Mammary epithelial cell (primary cell): ENCODE measurements around the gene STK33.

Experiments
- EZH2 ChIP-seq: IDR thresholded peaks from 2 replicates; pipeline ENCODE4 v1.6.1; 2012; ENCODE audit warnings: low read length, inconsistent platforms, borderline replicate concordance
- TF ChIP-seq, protein P1 (sequence below), 2 donors: IDR thresholded peaks in 1 of 2; conservative IDR thresholded peaks in 1 of 2; 2 replicates each; pipeline ENCODE4 v1.5.1; 2011 to 2012; ENCODE audit warnings: inconsistent platforms in 2 of 2, low read length in 2 of 2, mild to moderate bottlenecking in 2 of 2, control low read depth in 1 of 2, low read depth in 1 of 2; ENCODE audit not compliant: insufficient read depth in 1 of 2; ENCODE audit errors: extremely low read depth in 1 of 2

GRCh38 chr11:8361664-8362210 is 232.3 kb downstream of the STK33 start:
- TF ChIP-seq, protein P1, sequence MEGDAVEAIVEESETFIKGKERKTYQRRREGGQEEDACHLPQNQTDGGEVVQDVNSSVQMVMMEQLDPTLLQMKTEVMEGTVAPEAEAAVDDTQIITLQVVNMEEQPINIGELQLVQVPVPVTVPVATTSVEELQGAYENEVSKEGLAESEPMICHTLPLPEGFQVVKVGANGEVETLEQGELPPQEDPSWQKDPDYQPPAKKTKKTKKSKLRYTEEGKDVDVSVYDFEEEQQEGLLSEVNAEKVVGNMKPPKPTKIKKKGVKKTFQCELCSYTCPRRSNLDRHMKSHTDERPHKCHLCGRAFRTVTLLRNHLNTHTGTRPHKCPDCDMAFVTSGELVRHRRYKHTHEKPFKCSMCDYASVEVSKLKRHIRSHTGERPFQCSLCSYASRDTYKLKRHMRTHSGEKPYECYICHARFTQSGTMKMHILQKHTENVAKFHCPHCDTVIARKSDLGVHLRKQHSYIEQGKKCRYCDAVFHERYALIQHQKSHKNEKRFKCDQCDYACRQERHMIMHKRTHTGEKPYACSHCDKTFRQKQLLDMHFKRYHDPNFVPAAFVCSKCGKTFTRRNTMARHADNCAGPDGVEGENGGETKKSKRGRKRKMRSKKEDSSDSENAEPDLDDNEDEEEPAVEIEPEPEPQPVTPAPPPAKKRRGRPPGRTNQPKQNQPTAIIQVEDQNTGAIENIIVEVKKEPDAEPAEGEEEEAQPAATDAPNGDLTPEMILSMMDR (conservative IDR thresholded peaks at IDR 0.05 in 1 of 2, IDR thresholded peaks at IDR 0.05 in 1 of 2; ENCODE audit: extremely low read depth in 1 of 2, insufficient read depth in 1 of 2, low read depth in 1 of 2, low read length in 2 of 2), result no peak
- TF ChIP-seq EZH2, result no peak
